Neural progenitor cell (in vitro differentiated cells): ENCODE results near the gene FSTL5. TPM values are rescaled to one million over a fixed set of nuclear protein-coding genes. Genes with fewer than 3 reads are reported as not detected.
A peak's percentile ranks its signal among the peaks of the same experiment; 100 is the strongest.

Experiments
- DNase-seq: peaks from one replicate; pipeline ENCODE4 v3.0.0-alpha.2; 2016; ENCODE audit warnings: low spot score
- H2AFZ ChIP-seq: fragments of 200-600 bp; sonication (generic); replicated peaks from 2 replicates; pipeline ENCODE4 v1.6.1; 2016; ENCODE audit warnings: antibody characterized with exemption
- H3F3A ChIP-seq: fragments of 200-600 bp; sonication (generic); 2 replicates; pipeline ENCODE4 v1.6.1; 2016; ENCODE audit warnings: antibody characterized with exemption, low read depth
- H3K27ac ChIP-seq: fragments of 200-600 bp; sonication (generic); 2 replicates; pipeline ENCODE4 v1.5.1; 2016; ENCODE audit warnings: mild to moderate bottlenecking
- H3K27me3 ChIP-seq: fragments of 200-600 bp; sonication (generic); 2 replicates; pipeline ENCODE4 v1.6.1; 2016; ENCODE audit warnings: mild to moderate bottlenecking, moderate library complexity
- H3K36me3 ChIP-seq: fragments of 200-600 bp; sonication (generic); 2 replicates; pipeline ENCODE4 v1.5.1; 2016
- H3K4me1 ChIP-seq: fragments of 200-600 bp; sonication (generic); 2 replicates; pipeline ENCODE4 v1.6.1; 2016; ENCODE audit warnings: mixed run types
- H3K4me2 ChIP-seq: fragments of 200-600 bp; sonication (generic); 2 replicates; pipeline ENCODE4 v1.6.1; 2016
- H3K4me3 ChIP-seq: fragments of 200-600 bp; sonication (generic); 2 replicates; pipeline ENCODE4 v1.5.1; 2016
- H3K79me2 ChIP-seq: fragments of 200-600 bp; sonication (generic); 2 replicates; pipeline ENCODE4 v1.6.1; 2016; ENCODE audit warnings: low read depth
- H3K9ac ChIP-seq: fragments of 200-600 bp; sonication (generic); 2 replicates; pipeline ENCODE4 v1.6.1; 2016
- H3K9me3 ChIP-seq: fragments of 200-600 bp; sonication (generic); 2 replicates; pipeline ENCODE4 v1.5.1; 2016; ENCODE audit warnings: low read depth
- H4K20me1 ChIP-seq: fragments of 200-600 bp; sonication (generic); 2 replicates; pipeline ENCODE4 v1.6.1; 2016; ENCODE audit warnings: low read depth
- H3K27ac Mint-ChIP-seq: 3 replicates; pipeline ENCODE4 v1.8.0; 2021; ENCODE audit warnings: mixed read lengths
- H3K27me3 Mint-ChIP-seq: 2 replicates; pipeline ENCODE4 v1.8.0; 2022; ENCODE audit warnings: low read depth, mild to moderate bottlenecking, inconsistent platforms, moderate library complexity, mixed read lengths; ENCODE audit not compliant: insufficient read depth
- H3K36me3 Mint-ChIP-seq: 3 replicates; pipeline ENCODE4 v1.8.0; 2021; ENCODE audit warnings: mixed read lengths
- H3K4me1 Mint-ChIP-seq: 3 replicates; pipeline ENCODE4 v1.8.0; 2021; ENCODE audit warnings: mixed read lengths
- H3K4me3 Mint-ChIP-seq: 3 replicates; pipeline ENCODE4 v1.8.0; 2021; ENCODE audit warnings: mild to moderate bottlenecking, moderate library complexity, mixed read lengths
- H3K9me3 Mint-ChIP-seq: 3 replicates; pipeline ENCODE4 v1.8.0; 2020; ENCODE audit warnings: mixed read lengths
- CTCF ChIP-seq: fragments of 200-600 bp; sonication (generic); IDR thresholded peaks from 2 replicates; pipeline ENCODE4 v1.5.1; 2017; ENCODE audit warnings: antibody characterized with exemption, mild to moderate bottlenecking
- EZH2 ChIP-seq: fragments of 200-600 bp; sonication (generic); IDR thresholded peaks from 2 replicates; pipeline ENCODE4 v1.6.1; 2017; ENCODE audit warnings: antibody characterized with exemption, mild to moderate bottlenecking, moderate library complexity
- EZH2phosphoT487 ChIP-seq: fragments of 200-600 bp; sonication (generic); IDR thresholded peaks from 2 replicates; pipeline ENCODE4 v1.6.1; 2017; ENCODE audit warnings: antibody characterized with exemption
- total RNA-seq: library from RNA; depleted of rRNA; stranded (reverse); fragments of >200 nt; gene quantifications from 2 replicates; pipeline ENCODE4 v1.2.3, GENCODE V29; 2015; ENCODE audit warnings: low replicate concordance

Gene FSTL5
- total RNA-seq, 1 donor from 2014 or later, result not detected

GRCh38 chr4:162139412-162139811 lies 24.4 kb downstream of the FSTL5 start:
- peaks cover 4% of the 10 kb centered on the region for H3K9me3 Mint-ChIP-seq
- H3K27me3 ChIP-seq, result no peaks in the 10 kb centered on the region
- H3K4me1 ChIP-seq, result peaks cover 4% of the 10 kb centered on the region
- no peaks in the 10 kb centered on the region for H3F3A ChIP-seq
- no peak overlapping the region for H3K27ac ChIP-seq
- H3K4me3 Mint-ChIP-seq, result no peak overlapping the region
- H3K9ac ChIP-seq, result no peak overlapping the region
- no peaks in the 10 kb centered on the region for H3K4me1 Mint-ChIP-seq
- no peaks in the 10 kb centered on the region for H3K27me3 Mint-ChIP-seq
- H3K36me3 ChIP-seq, result no peaks in the 10 kb centered on the region
- no peak overlapping the region for H3K27ac Mint-ChIP-seq
- no peak overlapping the region for H2AFZ ChIP-seq
- no peaks in the 10 kb centered on the region for H4K20me1 ChIP-seq
- H3K9me3 ChIP-seq, result no peaks in the 10 kb centered on the region
- H3K4me3 ChIP-seq, result no peak overlapping the region
- no peak overlapping the region for H3K4me2 ChIP-seq
- H3K36me3 Mint-ChIP-seq, result no peaks in the 10 kb centered on the region
- H3K79me2 ChIP-seq, result no peaks in the 10 kb centered on the region
- TF ChIP-seq CTCF, result no peak
- no peak for TF ChIP-seq EZH2
- TF ChIP-seq EZH2phosphoT487, result no peak
- DNase-seq, result no peak

GRCh38 chr4:162131256-162131655 lies 32.5 kb downstream of the FSTL5 start:
- H3K4me1 ChIP-seq, result peaks cover 4% of the 10 kb centered on the region
- Mint-ChIP-seq H3K4me1 (no peaks in the 10 kb centered on the region), H3K27ac (no peak overlapping the region), H3K9me3 (no peaks in the 10 kb centered on the region), H3K27me3 (no peaks in the 10 kb centered on the region), H3K36me3 (no peaks in the 10 kb centered on the region), H3K4me3 (no peak overlapping the region)
- no peak overlapping the region for H3K4me2 ChIP-seq
- H3K79me2 ChIP-seq, result no peaks in the 10 kb centered on the region
- H3K9me3 ChIP-seq, result no peaks in the 10 kb centered on the region
- DNase-seq, result no peak
- H3K27ac ChIP-seq, result no peak overlapping the region
- H3K36me3 ChIP-seq, result no peaks in the 10 kb centered on the region
- no peak overlapping the region for H3K4me3 ChIP-seq
- H4K20me1 ChIP-seq, result no peaks in the 10 kb centered on the region
- no peak overlapping the region for H2AFZ ChIP-seq
- no peak overlapping the region for H3K9ac ChIP-seq
- no peak for TF ChIP-seq EZH2phosphoT487
- peak; percentile 36 for TF ChIP-seq CTCF
- H3K27me3 ChIP-seq, result no peaks in the 10 kb centered on the region
- H3F3A ChIP-seq, result no peaks in the 10 kb centered on the region

GRCh38 chr4:162126729-162127128 lies 37.1 kb downstream of the FSTL5 start:
- H3K4me3 ChIP-seq, result no peak overlapping the region
- no peaks in the 10 kb centered on the region for H4K20me1 ChIP-seq
- no peaks in the 10 kb centered on the region for H3K27me3 Mint-ChIP-seq
- no peak overlapping the region for H3K27ac ChIP-seq
- no peak overlapping the region for H3K4me3 Mint-ChIP-seq
- no peak overlapping the region for H3K4me2 ChIP-seq
- peak overlapping the region; percentile 35 for H2AFZ ChIP-seq
- H3K27me3 ChIP-seq, result no peaks in the 10 kb centered on the region
- no peak overlapping the region for H3K27ac Mint-ChIP-seq
- no peaks in the 10 kb centered on the region for H3K9me3 ChIP-seq
- H3K4me1 ChIP-seq, result no peaks in the 10 kb centered on the region
- no peaks in the 10 kb centered on the region for H3K4me1 Mint-ChIP-seq
- H3K9me3 Mint-ChIP-seq, result peaks cover 2% of the 10 kb centered on the region
- H3K36me3 ChIP-seq, result no peaks in the 10 kb centered on the region
- H3F3A ChIP-seq, result no peaks in the 10 kb centered on the region
- peak; percentile 7 for DNase-seq
- TF ChIP-seq CTCF (no peak), EZH2phosphoT487 (no peak), EZH2 (no peak)
- no peak overlapping the region for H3K9ac ChIP-seq
- no peaks in the 10 kb centered on the region for H3K36me3 Mint-ChIP-seq
- no peaks in the 10 kb centered on the region for H3K79me2 ChIP-seq
